Liver (tissue), 3 donors: ENCODE results near the gene PSMB10.
A peak's percentile ranks its signal among the peaks of the same experiment; 100 is the strongest.

Source experiments
- ATF3 ChIP-seq: IDR thresholded peaks from 2 replicates; pipeline ENCODE4 v1.6.1; 2016; ENCODE audit warnings: antibody characterized with exemption
- CTCF ChIP-seq: fragments of 150-350 bp; IDR thresholded peaks from 2 replicates; pipeline ENCODE4 v1.5.1; 2017; ENCODE audit warnings: improper control_type of control experiment, low read depth, low read length; ENCODE audit not compliant: missing input control
- EGR1 ChIP-seq, 2 donors: IDR thresholded peaks; 2 replicates each; pipeline ENCODE4 v1.6.1; 2016 to 2018; ENCODE audit warnings: antibody characterized with exemption in 2 of 2, low read depth in 2 of 2
- FOXA1 ChIP-seq: IDR thresholded peaks from 2 replicates; pipeline ENCODE4 v1.6.1; 2016; ENCODE audit warnings: antibody characterized with exemption
- GABPA ChIP-seq, 2 donors: IDR thresholded peaks in 1 of 2; conservative IDR thresholded peaks in 1 of 2; 2 replicates each; pipeline ENCODE4 v1.6.1; 2016; ENCODE audit warnings: antibody characterized with exemption in 2 of 2, mild to moderate bottlenecking in 1 of 2, moderate library complexity in 1 of 2
- HNF4G ChIP-seq: IDR thresholded peaks from 2 replicates; pipeline ENCODE4 v1.6.1; 2016; ENCODE audit warnings: antibody characterized with exemption
- JUND ChIP-seq, 2 donors: IDR thresholded peaks; 2 replicates each; pipeline ENCODE4 v1.6.1; 2016; ENCODE audit warnings: antibody characterized with exemption in 2 of 2
- MAX ChIP-seq: IDR thresholded peaks from 2 replicates; pipeline ENCODE4 v1.6.1; 2016; ENCODE audit warnings: antibody characterized with exemption
- RAD21 ChIP-seq, 2 donors: IDR thresholded peaks; 2 replicates each; pipeline ENCODE4 v1.6.1; 2016; ENCODE audit warnings: antibody characterized with exemption in 2 of 2, mild to moderate bottlenecking in 2 of 2
- REST ChIP-seq: IDR thresholded peaks from 2 replicates; pipeline ENCODE4 v1.6.1; 2016; ENCODE audit warnings: antibody characterized with exemption, mild to moderate bottlenecking
- SP1 ChIP-seq: IDR thresholded peaks from 2 replicates; pipeline ENCODE4 v1.6.1; 2018; ENCODE audit warnings: antibody characterized with exemption, mild to moderate bottlenecking
- TAF1 ChIP-seq: conservative IDR thresholded peaks from 2 replicates; pipeline ENCODE4 v1.6.1; 2016; ENCODE audit warnings: antibody characterized with exemption, mild to moderate bottlenecking
- YY1 ChIP-seq: IDR thresholded peaks from 2 replicates; pipeline ENCODE4 v1.6.1; 2016; ENCODE audit warnings: antibody characterized with exemption, mild to moderate bottlenecking
- donor health status: healthy.
- donor health status: healthy.

GRCh38 chr16:67942510-67943255 is 6.0 kb upstream of the PSMB10 start:
- TF ChIP-seq RAD21 (IDR thresholded peaks at IDR 0.05) = peak in 1 of 2 donors; percentile 26
- no peak for TF ChIP-seq JUND (IDR thresholded peaks at IDR 0.05)
- no peak for TF ChIP-seq EGR1 (IDR thresholded peaks at IDR 0.05; ENCODE audit: low read depth in 2 of 2)
- TF ChIP-seq REST = peak; percentile 84
- TF ChIP-seq MAX = no peak
- no peak for TF ChIP-seq CTCF
- TF ChIP-seq TAF1 = no peak
- TF ChIP-seq GABPA (IDR thresholded peaks at IDR 0.05 in 1 of 2, conservative IDR thresholded peaks at IDR 0.05 in 1 of 2) = no peak
- TF ChIP-seq ATF3 = no peak
- no peak for TF ChIP-seq YY1
- TF ChIP-seq SP1 = no peak
- TF ChIP-seq FOXA1 = no peak
- no peak for TF ChIP-seq HNF4G
